Endothelial cell of umbilical vein (primary cell): Measurements from ENCODE around the gene SLC17A9. TPM values are rescaled to one million over a fixed set of nuclear protein-coding genes. Genes with fewer than 3 reads are reported as not detected.

ENCODE experiments used
- BruUV-seq: library from RNA; stranded (reverse); fragments of 400-500 nt; replicated peaks from 2 replicates; lab custom pipeline; 2021; lab: Mats Ljungman, UMichigan
- CTCF ChIA-PET: fragments of 300-600, 350-600 bp; sonication (Branson Sonifier 250); formaldehyde crosslinking; loops from one replicate; lab custom pipeline; 2021; ENCODE audit warnings: antibody characterized with exemption, inconsistent platforms; lab: Charles Lee
- POLR2A ChIA-PET: fragments of 300-600, 350-600 bp; sonication (Branson Sonifier 250); formaldehyde crosslinking; loops from one replicate; lab custom pipeline; 2021; ENCODE audit warnings: antibody characterized with exemption, inconsistent platforms; lab: Charles Lee
- DNase-seq: peaks from one replicate; pipeline ENCODE4 v3.0.0-alpha.2; 2011; ENCODE audit warnings: low read depth, low spot score
- FAIRE-seq: peaks from 2 replicates; lab custom pipeline; 2011; peaks lifted over from hg19 to GRCh38; lab: Jason Lieb, UNC
- H2AFZ ChIP-seq: 2 replicates; pipeline ENCODE4 v1.6.0; 2012; ENCODE audit warnings: low read depth, low read length, control low read depth, inconsistent platforms
- H3K27ac ChIP-seq: 2 replicates; pipeline ENCODE4 v1.5.1; 2011; ENCODE audit warnings: low read depth, mild to moderate bottlenecking, control low read depth, low read length, moderate library complexity; ENCODE audit not compliant: insufficient read depth
- H3K27me3 ChIP-seq, 2 experiments: 2 replicates each; pipeline versions ENCODE4 v1.6.0 to v1.6.1; 2011; ENCODE audit warnings: low read length in 2 of 2, mixed read lengths in 1 of 2; ENCODE audit not compliant: control insufficient read depth in 2 of 2, insufficient read depth in 2 of 2
- H3K36me3 ChIP-seq, 2 experiments: 2 replicates in 1 of 2; 3 replicates in 1 of 2; pipeline ENCODE4 v1.5.1; 2011; ENCODE audit warnings: low read length in 2 of 2, mild to moderate bottlenecking in 1 of 2, moderate library complexity in 1 of 2; ENCODE audit not compliant: control insufficient read depth in 2 of 2, insufficient read depth in 2 of 2; ENCODE audit errors: extremely low read depth in 1 of 2
- H3K4me1 ChIP-seq: 3 replicates; pipeline ENCODE4 v1.5.1; 2011; ENCODE audit warnings: mild to moderate bottlenecking, low read length; ENCODE audit not compliant: control insufficient read depth, insufficient read depth; ENCODE audit errors: extremely low read depth
- H3K4me2 ChIP-seq: 2 replicates; pipeline ENCODE4 v1.6.1; 2011; ENCODE audit warnings: low read length, control low read depth, mixed read lengths; ENCODE audit not compliant: insufficient read depth
- H3K4me3 ChIP-seq, 3 experiments: fragments of 200-600 bp in 1 of 3; sonication (generic), shearing (Covaris generic) in 1 of 3; replicated peaks in 1 of 3; 2 replicates each; pipeline ENCODE4 v1.5.1; 2011 to 2016; ENCODE audit warnings: control low read depth in 3 of 3, low read length in 3 of 3, mild to moderate bottlenecking in 2 of 3, inconsistent platforms in 1 of 3, low read depth in 1 of 3, moderate library complexity in 1 of 3; ENCODE audit not compliant: insufficient read depth in 1 of 3
- H3K79me2 ChIP-seq: 2 replicates; pipeline ENCODE4 v1.6.0; 2012; ENCODE audit warnings: low read length, inconsistent platforms; ENCODE audit not compliant: control insufficient read depth, insufficient read depth
- H3K9ac ChIP-seq: replicated peaks from 2 replicates; pipeline ENCODE3; 2011; ENCODE audit warnings: low read length, control low read depth; ENCODE audit not compliant: insufficient read depth; ENCODE audit errors: extremely low read depth
- H3K9me1 ChIP-seq: replicated peaks from 3 replicates; pipeline ENCODE4 v1.6.0; 2011; ENCODE audit warnings: mild to moderate bottlenecking, low read length; ENCODE audit not compliant: control insufficient read depth, insufficient read depth; ENCODE audit errors: extremely low read depth
- H3K9me3 ChIP-seq: replicated peaks from 2 replicates; pipeline ENCODE4 v1.5.1; 2012; ENCODE audit warnings: low read length, inconsistent platforms; ENCODE audit not compliant: control insufficient read depth, insufficient read depth
- H4K20me1 ChIP-seq: replicated peaks from 2 replicates; pipeline ENCODE3; 2011; ENCODE audit warnings: mild to moderate bottlenecking, low read length; ENCODE audit not compliant: control insufficient read depth, insufficient read depth; ENCODE audit errors: extremely low read depth
- CTCF ChIP-seq, 2 donors: IDR thresholded peaks; 1 replicate in 1 of 2; 2 replicates in 1 of 2; pipeline ENCODE4 v1.5.1; 2011; ENCODE audit warnings: low read length in 2 of 2, mild to moderate bottlenecking in 2 of 2, moderate library complexity in 2 of 2, control low read depth in 1 of 2, inconsistent platforms in 1 of 2, low read depth in 1 of 2; ENCODE audit not compliant: insufficient read depth in 1 of 2; ENCODE audit errors: extremely low read depth in 1 of 2
- EZH2 ChIP-seq: IDR thresholded peaks from 2 replicates; pipeline ENCODE4 v1.6.1; 2012; ENCODE audit warnings: borderline replicate concordance, low read depth, mild to moderate bottlenecking, moderate library complexity, low read length, inconsistent platforms; ENCODE audit not compliant: severe bottlenecking
- FOS ChIP-seq: IDR thresholded peaks from 2 replicates; pipeline ENCODE4 v1.6.1; 2011; ENCODE audit warnings: mild to moderate bottlenecking, low read length, moderate library complexity, borderline replicate concordance; ENCODE audit not compliant: insufficient read depth
- GATA2 ChIP-seq: IDR thresholded peaks from 2 replicates; pipeline ENCODE4 v1.7.0; 2011; ENCODE audit warnings: low read depth, mild to moderate bottlenecking, moderate library complexity, mixed read lengths, low read length; ENCODE audit not compliant: insufficient read length, insufficient read depth
- JUN ChIP-seq: IDR thresholded peaks from 2 replicates; pipeline ENCODE4 v1.6.1; 2011; ENCODE audit warnings: borderline replicate concordance, low read depth; ENCODE audit not compliant: insufficient read length, insufficient read depth
- MYC ChIP-seq: IDR thresholded peaks from one replicate; pipeline ENCODE4 v1.6.1; 2011; ENCODE audit warnings: mild to moderate bottlenecking, low read depth, low read length
- POLR2A ChIP-seq: IDR thresholded peaks from 2 replicates; pipeline ENCODE4 v1.6.1; 2012; ENCODE audit warnings: low read depth, mild to moderate bottlenecking, control low read depth, low read length
- POLR2AphosphoS5 ChIP-seq: IDR thresholded peaks from 2 replicates; pipeline ENCODE4 v1.6.1; 2012; ENCODE audit warnings: low read depth, mild to moderate bottlenecking, control low read depth, low read length, moderate library complexity; ENCODE audit not compliant: insufficient read depth
- dilution Hi-C: fragments of 300-500 bp; cut with MboI; formaldehyde crosslinking; loops from one replicate; pipeline ENCODE4 v1.15.0; 2019; ENCODE audit warnings: low sequenced_read_pairs; ENCODE audit not compliant: extremely low pct_ligation_motif_present
- intact Hi-C: fragments of 100-400 bp; cut with micrococcal nuclease; formaldehyde crosslinking; loops from one replicate; pipeline ENCODE4 v1.10.0; 2022
- polyA plus RNA-seq, 4 experiments: library from polyadenylated mRNA; depleted of rRNA in 3 of 4; stranded (reverse) in 3 of 4; unstranded in 1 of 4; fragments of >200 nt; gene quantifications; 2 replicates each; pipeline versions ENCODE4 v1.2.1 to v1.2.3, GENCODE V29; 2011 to 2012; ENCODE audit warnings: missing spikeins in 1 of 4
- total RNA-seq: library from RNA; stranded (reverse); gene quantifications from 2 replicates; pipeline ENCODE4 v1.2.3, GENCODE V29; 2021
- TF ChIP-seq, protein P1 (sequence below): IDR thresholded peaks from 2 replicates; pipeline ENCODE4 v1.6.1; 2011; ENCODE audit not compliant: insufficient read depth, insufficient read length

SLC17A9 gene
- total and polyA plus RNA-seq, 2 donors (not counting 3 experiments of a cell fraction or from before 2014, with no cell fraction given) = 38.2 to 44.5 TPM

- Histone ChIP-seq H3K9me1 (no peaks in the 10 kb centered on the region), H3K9ac (no peak overlapping the region), H3K4me1 (peaks cover 20% of the 10 kb centered on the region), H3K36me3 (no peaks in the 10 kb centered on the region), H3K9me3 (no peaks in the 10 kb centered on the region), H2AFZ (no peak overlapping the region), H3K4me3 (no peak overlapping the region), H3K4me2 (no peak overlapping the region), H3K27me3 (no peaks in the 10 kb centered on the region), H3K79me2 (peaks cover 33% of the 10 kb centered on the region), H4K20me1 (no peaks in the 10 kb centered on the region), H3K27ac (no peak overlapping the region)
- no peak for FAIRE-seq
- BruUV-seq = no TSS peak
- dilution Hi-C loops (no loop called here), intact Hi-C loops (no loop called here)
- DNase-seq = no peak
- TF ChIP-seq GATA2 (no peak), EZH2 (no peak), FOS (no peak), CTCF (IDR thresholded peaks at IDR 0.05; ENCODE audit: extremely low read depth in 1 of 2, insufficient read depth in 1 of 2, low read depth in 1 of 2, low read length in 2 of 2) (no peak), MYC (no peak), POLR2AphosphoS5 (no peak), JUN (no peak), POLR2A (no peak)
- TF ChIP-seq, protein P1, sequence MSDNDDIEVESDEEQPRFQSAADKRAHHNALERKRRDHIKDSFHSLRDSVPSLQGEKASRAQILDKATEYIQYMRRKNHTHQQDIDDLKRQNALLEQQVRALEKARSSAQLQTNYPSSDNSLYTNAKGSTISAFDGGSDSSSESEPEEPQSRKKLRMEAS = no peak
- ChIA-PET POLR2A (no interaction called here), CTCF (interaction anchor here (0.6 to 1.0 kb wide), 4 partner anchors 8 to 18 kb away, joined by 3 read pairs; partner anchors contain the start of gene GID8)
Observed at GRCh38 chr20:62956387-62957135, 4.1 kb downstream of the SLC17A9 start.
